Measurements from ENCODE around the gene JSRP1.

The JSRP1 gene

GRCh38 chr19:2232286-2233151, 23.7 kb downstream of the JSRP1 start:
- DNase-seq (ENCODE audit: low spot score) = no peak

- no peak for DNase-seq (ENCODE audit: low spot score)
Measured at GRCh38 chr19:2231621-2232221, 24.5 kb downstream of the JSRP1 start.

GRCh38 chr19:2230807-2231533, 25.2 kb downstream of the JSRP1 start:
- no peak for DNase-seq (ENCODE audit: low spot score)

- DNase-seq (ENCODE audit: low spot score) = no peak
Measured at GRCh38 chr19:2230033-2230531, 26.1 kb downstream of the JSRP1 start.

- no peak for DNase-seq (ENCODE audit: low spot score)
Measured at GRCh38 chr19:2229103-2230032, 26.8 kb downstream of the JSRP1 start.

- DNase-seq (ENCODE audit: low spot score) = no peak
Measured at GRCh38 chr19:2228157-2229030, 27.8 kb downstream of the JSRP1 start.

- DNase-seq (ENCODE audit: low spot score) = no peak
Measured at GRCh38 chr19:2227415-2228156, 28.6 kb downstream of the JSRP1 start.

- DNase-seq (ENCODE audit: low spot score) = no peak
Measured at GRCh38 chr19:2226840-2227360, 29.3 kb downstream of the JSRP1 start.

- no peak for DNase-seq (ENCODE audit: low spot score)
Measured at GRCh38 chr19:2226051-2226839, 30.0 kb downstream of the JSRP1 start.

- DNase-seq (ENCODE audit: low spot score) = no peak
Measured at GRCh38 chr19:2225415-2226050, 30.7 kb downstream of the JSRP1 start.

GRCh38 chr19:2224754-2225349, 31.4 kb downstream of the JSRP1 start:
- no peak for DNase-seq (ENCODE audit: low spot score)

GRCh38 chr19:2223959-2224358, 32.3 kb downstream of the JSRP1 start:
- DNase-seq (ENCODE audit: low spot score) = no peak

GRCh38 chr19:2223391-2223790, 32.8 kb downstream of the JSRP1 start:
- no peak for DNase-seq (ENCODE audit: low spot score)

- DNase-seq (ENCODE audit: low spot score) = no peak
Measured at GRCh38 chr19:2221918-2222317, 34.3 kb downstream of the JSRP1 start.

- no peak for DNase-seq (ENCODE audit: low spot score)
Measured at GRCh38 chr19:2221250-2221831, 34.9 kb downstream of the JSRP1 start.

- DNase-seq (ENCODE audit: low spot score) = no peak
Measured at GRCh38 chr19:2219726-2220125, 36.5 kb downstream of the JSRP1 start.

- no peak for DNase-seq (ENCODE audit: low spot score)
Measured at GRCh38 chr19:2217591-2217990, 38.6 kb downstream of the JSRP1 start.

Measured in CD4-positive, alpha-beta T cell treated with Interleukin-2 at 100 ng/mL for 4 hours (primary cell).